Erythroblast (primary cell): ENCODE results near the gene ZCCHC9.

Experiments used
- GATA1 ChIP-seq: IDR thresholded peaks from 2 replicates; pipeline ENCODE4 v1.6.1; 2011; ENCODE audit warnings: low read depth, mild to moderate bottlenecking, control low read depth, low read length, moderate library complexity
- POLR2A ChIP-seq: IDR thresholded peaks from 2 replicates; pipeline ENCODE4 v1.6.1; 2011; ENCODE audit warnings: mild to moderate bottlenecking, low read length

- no peak for TF ChIP-seq POLR2A
- TF ChIP-seq GATA1 = no peak
Observed at GRCh38 chr5:81251922-81252321, 49.5 kb upstream of the ZCCHC9 start.
